ENCODE results near the gene OR1J4.

The OR1J4 gene

GRCh38 chr9:122538757-122539156 is 19.8 kb downstream of the OR1J4 start:
- H4K8ac ChIP-seq (ENCODE audit: low read depth, low read length): no peak overlapping the region
- H2BK5ac ChIP-seq (ENCODE audit: low read depth, low read length, poor library complexity): no peak overlapping the region
- H2BK12ac ChIP-seq (ENCODE audit: low read length): no peak overlapping the region
- no peak overlapping the region for H3K14ac ChIP-seq (ENCODE audit: low read length)
- no peak overlapping the region for H4K12ac ChIP-seq (ENCODE audit: low read depth, low read length)
- no peak overlapping the region for H2BK120ac ChIP-seq (ENCODE audit: insufficient read depth, low read length, poor library complexity)
- no peaks in the 10 kb centered on the region for H3K79me2 ChIP-seq (ENCODE audit: control insufficient read depth, insufficient read depth, low read length, poor library complexity)
- no peak overlapping the region for H3K27ac ChIP-seq (ENCODE audit: low read depth, low read length)
- H3K79me1 ChIP-seq (ENCODE audit: low read length): no peaks in the 10 kb centered on the region
- H3K18ac ChIP-seq (ENCODE audit: low read length): no peak overlapping the region
- WGBS (ENCODE audit: extremely low coverage, insufficient coverage, insufficient read length): no CpG with 5 or more reads among the region's 2 CpGs
- no peak for DNase-seq
- H3K4ac ChIP-seq (ENCODE audit: low read depth, low read length): no peak overlapping the region
- H4K91ac ChIP-seq (ENCODE audit: low read depth, low read length): no peak overlapping the region
- no peak overlapping the region for H2AK5ac ChIP-seq (ENCODE audit: low read length)
- no peak overlapping the region for H3K4me3 ChIP-seq (ENCODE audit: low read depth, low read length)
- no peak overlapping the region for H3K23ac ChIP-seq (ENCODE audit: low read length)
- H3K9ac ChIP-seq (ENCODE audit: low read length): no peak overlapping the region
- H3K9me3 ChIP-seq (ENCODE audit: insufficient read depth, low read depth, low read length): peaks cover 8% of the 10 kb centered on the region
- no peaks in the 10 kb centered on the region for H3K4me1 ChIP-seq (ENCODE audit: control insufficient read depth in 1 of 2, insufficient read depth in 2 of 2, low read length in 2 of 2)
- no peak overlapping the region for H3K4me2 ChIP-seq (ENCODE audit: low read length)
- H3K27me3 ChIP-seq (ENCODE audit: insufficient read depth, low read length): no peaks in the 10 kb centered on the region
- no peaks in the 10 kb centered on the region for H3K36me3 ChIP-seq (ENCODE audit: control insufficient read depth in 1 of 2, insufficient read depth in 2 of 2, low read length in 2 of 2)
- H2AFZ ChIP-seq (ENCODE audit: insufficient read depth, low read length, poor library complexity): no peak overlapping the region

GRCh38 chr9:122546196-122546595 is 27.3 kb downstream of the OR1J4 start:
- no peak overlapping the region for H4K8ac ChIP-seq (ENCODE audit: low read depth, low read length)
- no peak overlapping the region for H2BK12ac ChIP-seq (ENCODE audit: low read length)
- WGBS (ENCODE audit: extremely low coverage, insufficient coverage, insufficient read length): no CpG with 5 or more reads among the region's 8 CpGs

GRCh38 chr9:122551371-122551770 is 32.4 kb downstream of the OR1J4 start:
- Histone ChIP-seq H2AK5ac (ENCODE audit: low read length) (no peak overlapping the region), H3K18ac (ENCODE audit: low read length) (no peak overlapping the region), H3K79me1 (ENCODE audit: low read length) (no peaks in the 10 kb centered on the region), H3K9me3 (ENCODE audit: insufficient read depth, low read depth, low read length) (peaks cover 17% of the 10 kb centered on the region), H3K27me3 (ENCODE audit: insufficient read depth, low read length) (no peaks in the 10 kb centered on the region), H3K14ac (ENCODE audit: low read length) (no peak overlapping the region), H3K9ac (ENCODE audit: low read length) (no peak overlapping the region), H3K36me3 (ENCODE audit: control insufficient read depth in 1 of 2, insufficient read depth in 2 of 2, low read length in 2 of 2) (no peaks in the 10 kb centered on the region), H3K4me3 (ENCODE audit: low read depth, low read length) (no peak overlapping the region), H3K79me2 (ENCODE audit: control insufficient read depth, insufficient read depth, low read length, poor library complexity) (no peaks in the 10 kb centered on the region), H2BK12ac (ENCODE audit: low read length) (no peak overlapping the region), H4K12ac (ENCODE audit: low read depth, low read length) (no peak overlapping the region), H3K4me1 (ENCODE audit: control insufficient read depth in 1 of 2, insufficient read depth in 2 of 2, low read length in 2 of 2) (no peaks in the 10 kb centered on the region), H2BK5ac (ENCODE audit: low read depth, low read length, poor library complexity) (no peak overlapping the region), H3K23ac (ENCODE audit: low read length) (no peak overlapping the region), H4K8ac (ENCODE audit: low read depth, low read length) (no peak overlapping the region), H2AFZ (ENCODE audit: insufficient read depth, low read length, poor library complexity) (no peak overlapping the region), H3K4me2 (ENCODE audit: low read length) (no peak overlapping the region), H2BK120ac (ENCODE audit: insufficient read depth, low read length, poor library complexity) (no peak overlapping the region), H4K91ac (ENCODE audit: low read depth, low read length) (no peak overlapping the region), H3K4ac (ENCODE audit: low read depth, low read length) (no peak overlapping the region), H3K27ac (ENCODE audit: low read depth, low read length) (no peak overlapping the region)
- DNase-seq: no peak
- no CpG with 5 or more reads among the region's 5 CpGs for WGBS (ENCODE audit: extremely low coverage, insufficient coverage, insufficient read length)

More at GRCh38 chr9:122546196-122546595, 27.3 kb downstream of the OR1J4 start:
- Histone ChIP-seq H2AK5ac (ENCODE audit: low read length) (no peak overlapping the region), H3K36me3 (ENCODE audit: control insufficient read depth in 1 of 2, insufficient read depth in 2 of 2, low read length in 2 of 2) (no peaks in the 10 kb centered on the region), H3K79me1 (ENCODE audit: low read length) (no peaks in the 10 kb centered on the region), H3K23ac (ENCODE audit: low read length) (no peak overlapping the region), H3K4me2 (ENCODE audit: low read length) (no peak overlapping the region), H3K4me3 (ENCODE audit: low read depth, low read length) (no peak overlapping the region), H4K12ac (ENCODE audit: low read depth, low read length) (no peak overlapping the region), H3K18ac (ENCODE audit: low read length) (no peak overlapping the region), H3K27me3 (ENCODE audit: insufficient read depth, low read length) (no peaks in the 10 kb centered on the region), H3K9ac (ENCODE audit: low read length) (no peak overlapping the region), H2BK5ac (ENCODE audit: low read depth, low read length, poor library complexity) (no peak overlapping the region), H3K9me3 (ENCODE audit: insufficient read depth, low read depth, low read length) (peaks cover 6% of the 10 kb centered on the region), H2BK120ac (ENCODE audit: insufficient read depth, low read length, poor library complexity) (no peak overlapping the region), H3K4ac (ENCODE audit: low read depth, low read length) (no peak overlapping the region), H3K79me2 (ENCODE audit: control insufficient read depth, insufficient read depth, low read length, poor library complexity) (no peaks in the 10 kb centered on the region), H3K14ac (ENCODE audit: low read length) (no peak overlapping the region), H3K27ac (ENCODE audit: low read depth, low read length) (no peak overlapping the region), H4K91ac (ENCODE audit: low read depth, low read length) (no peak overlapping the region), H2AFZ (ENCODE audit: insufficient read depth, low read length, poor library complexity) (no peak overlapping the region), H3K4me1 (ENCODE audit: control insufficient read depth in 1 of 2, insufficient read depth in 2 of 2, low read length in 2 of 2) (no peaks in the 10 kb centered on the region)
- no peak for DNase-seq

- H3K9me3 ChIP-seq (ENCODE audit: insufficient read depth, low read depth, low read length): peaks cover 17% of the 10 kb centered on the region
- H2BK5ac ChIP-seq (ENCODE audit: low read depth, low read length, poor library complexity): no peak within 1 kb of the TSS
- no peaks in the 10 kb centered on the region for H3K4me1 ChIP-seq (ENCODE audit: control insufficient read depth in 1 of 2, insufficient read depth in 2 of 2, low read length in 2 of 2)
- H3K27me3 ChIP-seq (ENCODE audit: insufficient read depth, low read length): no peaks in the 10 kb centered on the region
- H3K36me3 ChIP-seq (ENCODE audit: control insufficient read depth in 1 of 2, insufficient read depth in 2 of 2, low read length in 2 of 2): no peaks in the 10 kb centered on the region
- no peak within 1 kb of the TSS for H2BK12ac ChIP-seq (ENCODE audit: low read length)
- H3K23ac ChIP-seq (ENCODE audit: low read length): peak within 1 kb of the TSS; percentile 98
- H3K4me2 ChIP-seq (ENCODE audit: low read length): no peak within 1 kb of the TSS
- H3K27ac ChIP-seq (ENCODE audit: low read depth, low read length): no peak within 1 kb of the TSS
- H3K79me2 ChIP-seq (ENCODE audit: control insufficient read depth, insufficient read depth, low read length, poor library complexity): no peaks in the 10 kb centered on the region
- H4K8ac ChIP-seq (ENCODE audit: low read depth, low read length): no peak within 1 kb of the TSS
- H4K12ac ChIP-seq (ENCODE audit: low read depth, low read length): no peak within 1 kb of the TSS
- H4K91ac ChIP-seq (ENCODE audit: low read depth, low read length): no peak within 1 kb of the TSS
- H3K9ac ChIP-seq (ENCODE audit: low read length): no peak within 1 kb of the TSS
- no peak within 1 kb of the TSS for H3K4ac ChIP-seq (ENCODE audit: low read depth, low read length)
- no peak within 1 kb of the TSS for H2BK120ac ChIP-seq (ENCODE audit: insufficient read depth, low read length, poor library complexity)
- no peak within 1 kb of the TSS for H2AFZ ChIP-seq (ENCODE audit: insufficient read depth, low read length, poor library complexity)
- DNase-seq: no peak
- no peak within 1 kb of the TSS for H3K14ac ChIP-seq (ENCODE audit: low read length)
- H2AK5ac ChIP-seq (ENCODE audit: low read length): no peak within 1 kb of the TSS
- no peak within 1 kb of the TSS for H3K18ac ChIP-seq (ENCODE audit: low read length)
- no peaks in the 10 kb centered on the region for H3K79me1 ChIP-seq (ENCODE audit: low read length)
- no CpG with 5 or more reads among the region's 2 CpGs for WGBS (ENCODE audit: extremely low coverage, insufficient coverage, insufficient read length)
- peak within 1 kb of the TSS; percentile 32 for H3K4me3 ChIP-seq (ENCODE audit: low read depth, low read length)
Measured at GRCh38 chr9:122552812-122553211, 33.9 kb downstream of the OR1J4 start, which contains the start of gene OR1N2. Gene OR1N2, plus strand, starts transcription at chr9:122553112. Its CDS starts 100 bp downstream, at chr9:122553212.

Data from trophoblast cell (in vitro differentiated cells and primary cell).